SW480 (cell line): Measurements from ENCODE around the gene CD79A.
"Not testable (repeated sequence)": the region's sequence is repeated elsewhere in the genome, so short reads cannot be mapped to it uniquely, and the experiment has no call there.

ENCODE experiments used
- DNase-seq: peaks from one replicate; pipeline ENCODE4 v3.0.0-alpha.2; 2016; ENCODE audit warnings: low spot score

The CD79A gene

GRCh38 chr19:41863209-41863931 lies 13.7 kb upstream of the CD79A start:
- no peak for DNase-seq

GRCh38 chr19:41864374-41864773 lies 12.7 kb upstream of the CD79A start:
- no peak for DNase-seq

- no peak for DNase-seq
These were observed 10.8 kb upstream of the CD79A start for GRCh38 chr19:41866284-41866683.

GRCh38 chr19:41868120-41868988 lies 8.7 kb upstream of the CD79A start:
- DNase-seq = no peak

- no peak for DNase-seq
These were observed 8.1 kb upstream of the CD79A start for GRCh38 chr19:41868989-41869300.

- no peak for DNase-seq
These were observed 7.6 kb upstream of the CD79A start for GRCh38 chr19:41869374-41869955.

- no peak for DNase-seq
These were observed 6.6 kb upstream of the CD79A start for GRCh38 chr19:41870401-41870873.

- no peak for DNase-seq
These were observed 5.3 kb upstream of the CD79A start for GRCh38 chr19:41871573-41872383.

GRCh38 chr19:41872384-41872774 lies 4.7 kb upstream of the CD79A start:
- no peak for DNase-seq

GRCh38 chr19:41872775-41873647 lies 4.1 kb upstream of the CD79A start:
- peak; percentile 93 for DNase-seq

- not testable (repeated sequence) for DNase-seq
These were observed 1.1 kb upstream of the CD79A start for GRCh38 chr19:41875973-41876372.

- DNase-seq = no peak
These were observed 1.1 kb downstream of the CD79A start for GRCh38 chr19:41877916-41878905.

- no peak for DNase-seq
These were observed 2.0 kb downstream of the CD79A start for GRCh38 chr19:41879080-41879479.

GRCh38 chr19:41879670-41880328 lies 2.7 kb downstream of the CD79A start:
- DNase-seq = no peak

GRCh38 chr19:41880329-41880708 lies 3.2 kb downstream of the CD79A start:
- no peak for DNase-seq

GRCh38 chr19:41882568-41883462 lies 5.7 kb downstream of the CD79A start, which contains the start of gene ARHGEF1:
ARHGEF1 (plus strand) TSS chr19:41883184; CDS start chr19:41888083, 4,899 bp downstream.
- DNase-seq = no peak

GRCh38 chr19:41883463-41883820 lies 6.4 kb downstream of the CD79A start:
- no peak for DNase-seq
